ENCODE results near the gene CCDC68.
A peak's percentile ranks its signal among the peaks of the same experiment; 100 is the strongest.

CCDC68 gene

GRCh38 chr18:54918060-54918459, 41.2 kb downstream of the CCDC68 start:
- DNase-seq (ENCODE audit: low spot score), result no peak

GRCh38 chr18:54916507-54916906, 42.8 kb downstream of the CCDC68 start:
- no peak for DNase-seq (ENCODE audit: low spot score)

GRCh38 chr18:54914816-54915215, 44.4 kb downstream of the CCDC68 start:
- no peak for DNase-seq (ENCODE audit: low spot score)

- DNase-seq (ENCODE audit: low spot score), result no peak
Measured at GRCh38 chr18:54911551-54911950, 47.7 kb downstream of the CCDC68 start.

- no peak for DNase-seq (ENCODE audit: low spot score)
Measured at GRCh38 chr18:54910161-54910919, 48.9 kb downstream of the CCDC68 start.

GRCh38 chr18:54909538-54909937, 49.7 kb downstream of the CCDC68 start:
- DNase-seq (ENCODE audit: low spot score), result no peak

- DNase-seq (ENCODE audit: low spot score), result no peak
Measured at GRCh38 chr18:54906331-54907185, 52.7 kb downstream of the CCDC68 start.

- no peak for DNase-seq (ENCODE audit: low spot score)
Measured at GRCh38 chr18:54905629-54906028, 53.6 kb downstream of the CCDC68 start.

GRCh38 chr18:54904581-54904980, 54.7 kb downstream of the CCDC68 start:
- no peak for DNase-seq (ENCODE audit: low spot score)

- DNase-seq (ENCODE audit: low spot score), result no peak
Measured at GRCh38 chr18:54900290-54900689, 59.0 kb downstream of the CCDC68 start.

GRCh38 chr18:54899500-54899899, 59.8 kb downstream of the CCDC68 start:
- no peak for DNase-seq (ENCODE audit: low spot score)

- DNase-seq (ENCODE audit: low spot score), result peak; percentile 18
Measured at GRCh38 chr18:54888933-54889332, 70.3 kb downstream of the CCDC68 start.

- no peak for DNase-seq (ENCODE audit: low spot score)
Measured at GRCh38 chr18:54888378-54888777, 70.9 kb downstream of the CCDC68 start.

- no peak for DNase-seq (ENCODE audit: low spot score)
Measured at GRCh38 chr18:54883816-54884604, 75.3 kb downstream of the CCDC68 start.

GRCh38 chr18:54882318-54882717, 76.9 kb downstream of the CCDC68 start:
- no peak for DNase-seq (ENCODE audit: low spot score)

- no peak for DNase-seq (ENCODE audit: low spot score)
Measured at GRCh38 chr18:54881229-54881768, 78.0 kb downstream of the CCDC68 start.

- peak; percentile 14 for DNase-seq (ENCODE audit: low spot score)
Measured at GRCh38 chr18:54880395-54881105, 78.7 kb downstream of the CCDC68 start.

GRCh38 chr18:54879691-54880090, 79.6 kb downstream of the CCDC68 start:
- DNase-seq (ENCODE audit: low spot score), result no peak

- DNase-seq (ENCODE audit: low spot score), result no peak
Measured at GRCh38 chr18:54878659-54879358, 80.5 kb downstream of the CCDC68 start.

GRCh38 chr18:54878159-54878622, 81.1 kb downstream of the CCDC68 start:
- no peak for DNase-seq (ENCODE audit: low spot score)

GRCh38 chr18:54877076-54877475, 82.2 kb downstream of the CCDC68 start:
- no peak for DNase-seq (ENCODE audit: low spot score)
